VCaP (cell line): ENCODE data around the gene DPF3.

Source experiments
- H3K27ac ChIP-seq: fragments of 450-650 bp; 2 replicates; pipeline ENCODE4 v1.5.1; 2017
- CTCF ChIP-seq: fragments of 450-650 bp; conservative IDR thresholded peaks from 2 replicates; pipeline ENCODE4 v1.5.1; 2017; ENCODE audit warnings: mild to moderate bottlenecking, moderate library complexity

The DPF3 gene

GRCh38 chr14:72810201-72810600 is 83.7 kb downstream of the DPF3 start:
- no peak overlapping the region for H3K27ac ChIP-seq
- TF ChIP-seq CTCF = no peak

- H3K27ac ChIP-seq = no peak overlapping the region
- TF ChIP-seq CTCF = no peak
Measured at GRCh38 chr14:72809063-72809462, 84.8 kb downstream of the DPF3 start.

GRCh38 chr14:72808564-72808963 is 85.3 kb downstream of the DPF3 start:
- H3K27ac ChIP-seq = no peak overlapping the region
- TF ChIP-seq CTCF = no peak

GRCh38 chr14:72802588-72802946 is 91.3 kb downstream of the DPF3 start:
- no peak overlapping the region for H3K27ac ChIP-seq
- TF ChIP-seq CTCF = no peak

GRCh38 chr14:72801836-72802587 is 91.9 kb downstream of the DPF3 start:
- H3K27ac ChIP-seq = no peak overlapping the region
- no peak for TF ChIP-seq CTCF

GRCh38 chr14:72801381-72801812 is 92.5 kb downstream of the DPF3 start:
- no peak overlapping the region for H3K27ac ChIP-seq
- TF ChIP-seq CTCF = no peak

- TF ChIP-seq CTCF = no peak
- H3K27ac ChIP-seq = no peak overlapping the region
Measured at GRCh38 chr14:72800848-72801370, 93.0 kb downstream of the DPF3 start.
